GM21381 (cell line): ENCODE results near the gene NPEPPS.
"Not testable (repeated sequence)": the region's sequence is repeated elsewhere in the genome, so short reads cannot be mapped to it uniquely, and the experiment has no call there.

ENCODE experiments used
- ATAC-seq: cut with Tn5 transposase; IDR thresholded peaks from one replicate; pipeline ENCODE4 v1.9.1; 2021; ENCODE audit warnings: mild to moderate bottlenecking, moderate library complexity; ENCODE audit not compliant: unreplicated experiment

NPEPPS gene

DNA sequence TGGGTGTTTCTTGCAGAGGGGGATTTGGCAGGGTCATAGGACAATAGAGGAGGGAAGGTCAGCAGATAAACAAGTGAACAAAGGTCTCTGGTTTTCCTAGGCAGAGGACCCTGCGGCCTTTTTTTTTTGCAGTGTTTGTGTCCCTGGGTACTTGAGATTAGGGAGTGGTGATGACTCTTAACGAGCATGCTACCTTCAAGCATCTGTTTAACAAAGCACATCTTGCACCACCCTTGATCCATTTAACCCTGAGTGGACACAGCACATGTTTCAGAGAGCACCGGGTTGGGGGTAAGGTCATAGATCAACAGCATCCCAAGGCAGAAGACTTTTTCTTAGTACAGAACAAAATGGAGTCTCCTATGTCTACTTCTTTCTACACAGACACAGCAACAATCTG lies 25.2 kb downstream of the NPEPPS start:
- ATAC-seq, result not testable (repeated sequence)

- not testable (repeated sequence) for ATAC-seq
These were observed 29.7 kb downstream of the NPEPPS start for GRCh38 chr17:47560517-47561043.

GRCh38 chr17:47561698-47562405 lies 30.9 kb downstream of the NPEPPS start:
- ATAC-seq, result not testable (repeated sequence)

DNA sequence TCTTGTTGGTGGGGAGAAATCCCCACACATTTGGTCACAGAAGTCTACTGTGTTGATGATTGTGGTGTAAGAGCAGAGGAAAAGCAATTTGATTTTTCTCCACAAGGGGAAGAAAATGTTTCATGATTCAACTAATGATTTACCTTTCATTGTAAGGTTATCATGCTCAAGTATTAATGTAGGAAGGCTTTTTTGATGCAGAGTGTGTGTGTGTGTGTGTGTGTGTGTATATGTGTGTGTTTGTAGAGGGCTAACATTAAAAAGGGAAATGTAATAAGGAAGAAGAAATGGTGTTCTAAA lies 31.4 kb downstream of the NPEPPS start:
- ATAC-seq, result not testable (repeated sequence)

GRCh38 chr17:47567261-47567660 lies 36.4 kb downstream of the NPEPPS start:
- not testable (repeated sequence) for ATAC-seq

DNA sequence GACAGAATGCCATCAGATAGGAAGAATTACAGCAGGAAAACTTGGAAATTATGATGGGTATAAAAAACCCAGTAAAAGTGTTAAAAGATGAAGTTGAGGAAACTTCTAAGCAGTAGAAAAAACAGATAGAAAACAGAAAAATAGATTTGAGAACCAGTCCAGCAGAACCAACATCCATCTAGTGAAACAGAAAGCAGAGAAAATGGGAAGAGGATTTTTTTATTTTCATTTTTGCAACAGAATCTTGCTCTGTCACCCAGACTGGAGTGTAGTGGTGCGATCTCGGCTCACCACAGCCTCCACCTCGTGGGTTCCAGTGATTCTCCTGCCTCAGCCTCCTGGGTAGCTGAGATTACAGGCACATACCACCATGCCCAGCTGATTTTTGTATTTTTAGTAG lies 41.7 kb downstream of the NPEPPS start:
- ATAC-seq, result not testable (repeated sequence)

DNA sequence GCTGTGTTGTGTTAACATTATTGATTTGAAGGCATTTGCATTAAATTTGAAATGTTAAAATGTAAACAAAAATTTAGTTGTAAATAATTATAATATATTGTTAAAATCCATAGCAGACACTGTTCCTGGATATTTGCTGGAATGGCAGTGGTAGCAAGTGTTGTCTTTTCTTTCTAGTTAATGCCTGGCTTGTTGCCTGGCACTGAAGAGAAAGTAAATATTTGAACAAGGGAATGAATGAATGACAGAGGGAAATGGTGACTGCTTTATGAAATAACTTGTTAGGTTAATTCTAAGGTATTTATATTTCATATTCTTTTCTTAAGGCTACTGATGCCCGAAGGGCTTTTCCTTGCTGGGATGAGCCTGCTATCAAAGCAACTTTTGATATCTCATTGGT lies 51.5 kb downstream of the NPEPPS start:
- not testable (repeated sequence) for ATAC-seq

DNA sequence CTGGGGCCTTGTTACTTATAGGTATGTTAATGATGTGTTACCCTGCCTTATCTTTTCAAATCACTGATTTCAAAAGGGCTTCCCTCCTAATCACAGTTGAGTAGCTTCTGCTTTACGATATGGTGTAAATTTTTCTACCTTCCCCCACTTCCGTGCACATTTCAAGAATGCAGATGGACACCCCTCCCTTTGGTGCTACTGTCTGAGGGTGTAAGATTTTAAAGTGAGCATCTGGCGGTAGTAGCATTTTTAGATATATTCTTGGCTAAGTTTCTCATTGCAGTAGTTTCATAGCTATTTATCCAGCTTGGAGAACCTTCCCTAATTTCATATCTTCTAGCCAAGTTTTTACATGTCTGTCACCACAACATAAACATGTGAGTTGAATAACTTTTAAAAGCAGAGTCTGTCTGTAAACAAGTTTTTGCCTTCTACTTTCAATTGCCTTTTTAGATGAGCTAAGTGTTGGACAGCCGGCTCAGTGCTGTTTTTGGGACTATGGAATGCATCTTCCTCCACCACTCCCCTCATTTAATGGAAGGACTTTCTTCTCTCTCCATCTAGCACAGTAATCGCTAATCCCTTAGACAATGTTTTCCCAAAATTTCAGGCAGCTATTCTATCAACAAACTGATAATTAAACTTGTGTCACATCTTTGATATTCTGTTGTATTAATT lies 55.6 kb downstream of the NPEPPS start:
- ATAC-seq, result not testable (repeated sequence)

DNA sequence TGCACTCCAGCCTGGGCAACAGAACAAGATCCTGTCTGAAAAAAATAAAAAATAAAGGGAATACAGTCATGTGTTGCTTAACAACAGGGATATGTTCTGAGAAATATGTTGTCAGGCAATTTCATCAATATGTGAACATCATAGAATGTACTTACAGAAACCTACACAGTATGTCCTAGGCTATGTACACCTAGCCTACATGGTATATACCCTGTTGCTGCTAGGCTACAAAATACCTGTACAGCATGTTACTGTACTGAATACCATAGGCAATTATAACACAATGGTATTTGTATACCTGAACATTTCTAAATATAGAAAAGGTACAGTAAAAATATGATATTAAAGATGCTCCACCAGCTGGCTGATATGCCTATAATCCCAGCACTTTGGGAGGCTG lies 62.6 kb downstream of the NPEPPS start:
- ATAC-seq, result not testable (repeated sequence)

DNA sequence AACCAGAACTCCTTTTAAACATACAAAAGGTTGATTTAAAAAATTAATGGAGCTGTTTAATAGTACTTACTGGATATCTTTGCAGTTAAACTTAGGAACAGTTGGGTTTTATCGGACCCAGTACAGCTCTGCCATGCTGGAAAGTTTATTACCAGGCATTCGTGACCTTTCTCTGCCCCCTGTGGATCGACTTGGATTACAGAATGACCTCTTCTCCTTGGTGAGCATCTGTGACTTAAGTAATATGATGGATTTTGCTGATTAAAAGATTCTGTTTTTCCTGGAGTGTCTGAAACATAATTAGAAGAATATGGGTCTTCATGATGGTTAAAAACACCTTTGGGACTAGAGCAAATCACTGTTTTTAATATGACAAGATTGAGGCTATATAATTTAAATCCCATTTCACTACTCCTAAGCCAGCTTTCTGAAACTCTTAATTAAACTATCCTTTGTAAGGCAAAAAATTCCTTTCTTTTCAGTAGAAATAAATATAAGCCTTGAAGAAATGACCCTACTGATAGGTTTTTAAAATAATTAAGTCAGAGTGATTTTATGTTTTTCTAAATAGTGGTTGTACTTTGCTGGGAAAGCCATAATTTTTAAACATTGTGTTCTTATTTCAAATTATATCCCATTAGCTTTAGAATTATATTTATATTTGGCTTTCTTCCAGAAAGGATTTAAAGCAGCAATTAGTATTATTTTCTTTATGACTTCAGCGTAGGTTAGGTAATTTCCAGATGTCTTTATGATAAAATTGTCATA lies 73.1 kb downstream of the NPEPPS start:
- no peak for ATAC-seq

DNA sequence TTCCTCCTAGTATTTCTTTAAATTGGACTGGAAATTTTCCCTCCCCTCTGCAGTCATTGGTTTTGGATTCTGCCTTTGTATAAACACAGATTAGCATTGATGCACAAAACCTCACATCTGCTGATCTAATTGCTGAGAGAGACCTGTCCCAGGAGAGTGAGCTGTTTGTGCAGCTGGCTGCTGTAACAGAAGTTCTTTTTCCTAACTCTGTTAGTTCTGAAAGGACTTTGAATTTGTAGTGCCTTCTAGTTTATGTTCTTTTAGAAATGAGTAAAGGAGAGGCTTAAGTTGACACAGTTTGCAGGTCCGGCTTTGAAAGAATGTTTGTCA lies 73.7 kb downstream of the NPEPPS start:
- ATAC-seq, result no peak

- ATAC-seq, result no peak
These were observed 74.1 kb downstream of the NPEPPS start for GRCh38 chr17:47605011-47605410.

DNA sequence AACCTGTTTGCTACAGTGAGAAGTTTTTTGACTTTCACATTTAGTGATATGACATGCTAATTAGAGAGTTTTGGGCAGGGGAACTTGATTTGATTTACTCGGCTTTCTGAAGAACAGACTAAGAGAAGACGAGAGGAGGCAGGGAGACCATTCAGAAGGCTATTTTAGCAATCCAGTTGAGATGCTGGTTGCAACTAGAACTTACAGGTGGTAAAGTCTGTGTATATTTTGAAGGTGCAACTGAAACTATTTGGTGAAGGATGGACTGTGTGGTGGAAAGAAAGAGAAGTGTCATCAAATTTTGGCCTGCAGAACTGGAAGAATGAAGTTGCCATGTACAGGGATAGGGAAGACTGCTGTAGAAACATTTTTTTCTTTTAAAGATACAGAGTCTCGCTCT lies 76.6 kb downstream of the NPEPPS start:
- ATAC-seq, result no peak

DNA sequence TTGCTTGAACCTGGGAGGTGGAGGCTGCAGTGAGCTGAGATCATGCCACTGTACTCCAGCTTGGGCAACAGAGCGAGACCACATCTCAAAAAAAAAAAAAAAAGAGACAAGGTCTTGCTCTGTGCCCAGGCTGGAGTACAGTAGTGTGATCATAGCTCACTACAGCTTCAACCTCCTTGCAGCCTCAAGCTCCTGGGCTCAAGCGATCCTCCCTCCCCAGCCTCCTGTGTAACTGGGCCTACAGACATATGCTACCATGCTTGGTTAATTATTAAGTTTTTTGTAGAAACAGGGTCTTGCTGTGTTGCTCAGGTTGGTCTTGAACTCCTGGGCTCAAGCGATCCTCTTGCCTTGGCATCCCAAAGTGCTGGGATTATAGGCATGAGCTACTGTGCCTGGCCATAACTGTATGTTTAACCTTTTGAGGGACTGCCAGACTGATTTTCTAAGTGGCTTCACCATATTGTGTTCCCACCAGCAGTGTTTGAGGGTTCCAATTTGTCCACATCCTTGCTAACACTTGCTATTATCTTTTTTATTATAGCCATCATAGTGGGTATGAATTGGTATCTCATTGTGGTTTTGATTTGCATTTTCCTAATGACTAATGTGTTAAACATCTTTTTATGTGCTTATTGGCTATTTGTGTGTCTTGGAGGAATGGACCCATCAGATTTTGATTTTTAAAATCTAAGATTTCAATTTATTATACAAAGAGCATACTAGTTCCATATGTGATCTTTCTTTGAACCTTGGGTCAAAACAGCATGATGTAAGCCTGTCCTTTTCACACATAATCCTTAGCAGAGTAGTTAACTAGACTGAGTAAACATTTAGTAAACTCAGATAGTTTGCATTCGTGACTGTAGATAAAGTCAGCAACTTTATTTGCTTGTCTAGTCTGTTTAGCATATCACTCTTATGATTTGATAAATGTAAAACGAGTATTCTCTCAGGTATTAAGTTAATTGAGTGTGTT lies 80.8 kb downstream of the NPEPPS start:
- ATAC-seq, result no peak

DNA sequence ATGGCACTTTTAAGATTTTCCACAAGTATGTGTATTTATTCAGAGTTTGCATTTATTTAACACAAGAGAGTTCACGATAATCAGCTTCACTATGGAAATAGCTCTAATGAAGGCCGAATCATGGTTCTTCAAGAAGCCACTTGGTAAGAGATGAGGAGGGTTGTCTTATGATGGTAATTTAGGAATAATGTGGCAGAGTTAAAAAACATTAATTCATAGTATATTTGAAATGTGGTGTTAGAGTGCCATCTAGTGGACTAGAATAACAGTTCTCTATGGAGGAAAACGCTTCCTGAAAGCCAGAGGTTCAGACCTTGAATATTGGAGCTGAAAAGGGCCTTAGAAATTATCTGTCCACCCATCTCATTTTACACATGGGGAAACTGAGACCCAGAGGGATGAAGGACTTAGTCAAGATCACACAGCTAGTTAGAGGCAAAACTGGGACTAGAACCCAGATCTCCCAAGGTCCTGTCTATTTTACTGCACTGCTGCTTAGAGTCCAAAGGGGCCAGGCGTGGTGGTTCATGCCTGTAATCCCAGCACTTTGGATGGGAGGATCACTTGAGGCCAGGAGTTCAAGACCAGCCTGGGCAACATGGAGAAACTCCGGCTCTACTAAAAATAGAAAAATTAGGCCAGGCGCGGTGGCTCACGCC lies 85.0 kb downstream of the NPEPPS start:
- no peak for ATAC-seq

DNA sequence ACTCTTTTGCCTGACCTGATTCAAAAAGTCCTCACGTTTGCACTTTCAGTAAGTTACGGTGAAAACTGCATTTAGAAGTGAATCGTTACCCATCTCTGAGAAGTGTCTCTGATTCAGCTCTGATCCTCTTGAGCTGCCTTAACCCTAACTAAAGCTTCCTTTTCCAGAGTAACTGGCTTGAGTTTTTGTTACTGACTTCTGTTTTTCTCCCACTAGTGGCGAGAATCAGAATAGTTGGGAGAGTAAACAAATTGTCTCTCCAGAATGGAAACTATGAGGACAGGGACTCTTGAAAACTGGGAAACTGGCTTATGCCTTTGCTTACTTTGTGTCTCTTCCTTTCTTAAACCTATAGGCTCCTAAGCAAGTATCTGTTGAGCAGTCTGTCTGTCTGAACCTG lies 87.5 kb downstream of the NPEPPS start:
- no peak for ATAC-seq

DNA sequence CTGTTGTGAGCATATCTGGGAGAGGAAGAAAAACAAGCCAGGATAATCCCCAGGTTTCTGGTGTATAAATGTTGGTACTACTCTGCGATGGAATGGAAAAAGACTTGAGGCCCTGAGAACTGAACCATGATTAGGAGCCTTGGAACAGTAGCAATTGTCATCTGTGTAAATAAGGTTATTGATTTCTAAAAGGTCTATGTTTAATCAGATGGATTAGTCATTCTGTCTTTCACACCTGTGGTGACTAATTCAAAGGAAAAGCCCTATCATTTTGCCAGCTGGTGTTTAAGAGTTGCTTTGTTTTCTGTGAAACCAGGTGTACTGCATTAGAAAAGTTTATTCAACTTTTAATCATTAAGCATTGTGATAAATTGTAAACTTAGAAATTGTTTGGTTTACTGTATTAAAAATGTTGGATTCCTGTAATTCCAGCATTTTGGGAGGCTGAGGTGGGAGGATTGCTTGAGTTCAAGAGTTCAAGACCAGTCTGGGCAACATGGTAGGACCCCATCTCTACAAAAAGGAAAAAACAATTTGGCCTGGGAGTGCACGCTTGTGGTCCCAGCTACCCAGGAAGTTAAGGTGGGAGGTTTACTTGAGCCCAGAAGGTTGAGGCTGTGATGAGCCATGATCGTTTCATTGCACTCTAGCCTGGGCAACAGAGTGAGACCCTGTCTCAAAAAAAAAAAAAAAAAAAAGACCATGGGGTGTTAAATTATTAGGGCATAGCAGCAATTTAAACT lies 89.8 kb downstream of the NPEPPS start:
- no peak for ATAC-seq

GRCh38 chr17:47621293-47622179 lies 90.6 kb downstream of the NPEPPS start:
- ATAC-seq, result no peak

- no peak for ATAC-seq
These were observed 91.3 kb downstream of the NPEPPS start for GRCh38 chr17:47622180-47622549.
